ENCODE measurements around the gene GFI1. TPM values are rescaled to one million over a fixed set of nuclear protein-coding genes. Genes with fewer than 3 reads are reported as not detected.

GFI1 gene
- total RNA-seq, 1 experiment from 2014 or later: 0.93 TPM

DNA sequence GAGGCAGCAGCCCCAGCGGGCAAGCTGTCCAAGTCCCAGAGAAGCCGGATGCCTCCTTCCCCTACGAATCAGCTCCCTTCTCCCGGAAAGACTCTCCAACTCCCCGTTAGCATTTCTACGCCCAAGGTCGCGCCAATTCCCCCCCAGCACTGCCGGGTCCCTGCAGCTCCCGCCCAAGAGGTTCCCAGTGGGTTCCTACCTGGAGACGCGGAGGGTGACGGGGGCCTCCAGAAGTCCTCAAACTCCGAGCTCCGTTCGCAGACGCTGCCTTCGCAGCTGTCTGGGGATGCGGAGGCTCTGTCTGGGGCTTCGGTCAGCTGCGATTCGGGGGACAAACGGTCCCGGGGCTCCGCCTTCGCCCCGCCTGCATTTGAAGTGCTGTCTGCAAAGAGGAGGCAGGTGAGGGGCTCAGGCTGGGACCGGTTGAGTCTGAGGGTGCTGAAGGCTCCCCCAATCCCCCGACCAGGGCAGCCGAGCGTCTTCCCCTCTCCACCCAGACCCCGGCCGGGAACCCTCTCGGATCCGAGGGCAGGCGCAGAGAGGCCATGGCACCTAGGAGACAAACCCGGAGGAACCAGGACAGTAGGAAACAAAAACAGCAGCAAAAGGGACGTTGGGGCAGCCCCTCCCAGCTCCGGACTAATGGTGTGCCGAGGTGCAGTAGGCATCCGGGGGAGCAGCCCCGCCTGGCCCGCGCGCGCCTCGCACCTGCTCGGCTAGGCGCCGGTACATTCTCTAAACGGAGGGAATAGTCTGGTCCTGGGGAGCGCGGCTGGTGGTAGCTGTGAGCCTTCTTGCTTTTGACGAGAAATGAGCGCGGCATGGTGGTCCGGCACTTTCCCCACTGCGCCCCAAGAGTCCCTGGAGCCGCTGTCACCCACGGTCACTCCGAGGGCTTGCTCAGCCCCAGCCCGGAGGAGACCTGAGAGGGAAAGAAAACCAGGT, 3.8 kb downstream of the GFI1 start:
- Histone ChIP-seq H3K36me3 (ENCODE audit: control insufficient read depth, insufficient read depth, low read length) (no peaks in the 10 kb centered on the region; the same call in 1 of the 2 replicates), H3K9me3 (no peaks in the 10 kb centered on the region), H3K4me1 (no peaks in the 10 kb centered on the region), H3K4me3 (ENCODE audit: low read depth, low read length) (peak overlapping the region; percentile 50), H3K27me3 (replicated peaks; ENCODE audit: control insufficient read depth, insufficient read depth, low read length) (no peaks in the 10 kb centered on the region; the same call in 1 of the 2 replicates)
- DNase-seq: no peak
- intact Hi-C loops (cut with micrococcal nuclease; ENCODE audit: unreplicated experiment): loop anchor here (5.0 to 10.0 kb wide), 3 partner anchors 41 to 168 kb away; no protein-coding TSS in a partner anchor
- Mint-ChIP-seq H3K4me3 (ENCODE audit: unreplicated experiment) (peak overlapping the region; percentile 91), H3K9me3 (ENCODE audit: unreplicated experiment) (no peaks in the 10 kb centered on the region), H3K36me3 (ENCODE audit: insufficient read depth, unreplicated experiment) (no peaks in the 10 kb centered on the region), H3K27me3 (ENCODE audit: insufficient read depth, unreplicated experiment) (no peaks in the 10 kb centered on the region), H3K27ac (ENCODE audit: unreplicated experiment) (no peak overlapping the region), H3K4me1 (ENCODE audit: low read depth, unreplicated experiment) (no peaks in the 10 kb centered on the region)
- ChIA-PET POLR2A (no interaction called here), CTCF (interaction anchor here (0.6 to 0.7 kb wide), 2 partner anchors 15 to 112 kb away, joined by 4 to 9 read pairs; no protein-coding TSS in a partner anchor)
- TF ChIP-seq CTCF (IDR thresholded peaks at IDR 0.05; ENCODE audit: insufficient read depth in 1 of 2, low read depth in 1 of 2, low read length in 1 of 2, severe bottlenecking in 1 of 2, unreplicated experiment in 1 of 2): no peak
- BruUV-seq (replicated peaks): no TSS peak

GRCh38 chr1:92481971-92482664, 4.6 kb downstream of the GFI1 start:
- no peaks in the 10 kb centered on the region for H3K36me3 Mint-ChIP-seq (ENCODE audit: insufficient read depth, unreplicated experiment)
- no peak for TF ChIP-seq CTCF (IDR thresholded peaks at IDR 0.05; ENCODE audit: insufficient read depth in 1 of 2, low read depth in 1 of 2, low read length in 1 of 2, severe bottlenecking in 1 of 2, unreplicated experiment in 1 of 2)
- H3K4me3 Mint-ChIP-seq (ENCODE audit: unreplicated experiment): peak overlapping the region; percentile 91
- H3K27me3 ChIP-seq (replicated peaks; ENCODE audit: control insufficient read depth, insufficient read depth, low read length): no peaks in the 10 kb centered on the region; the same call in 1 of the 2 replicates
- H3K4me1 Mint-ChIP-seq (ENCODE audit: low read depth, unreplicated experiment): no peaks in the 10 kb centered on the region
- no TSS peak for BruUV-seq (replicated peaks)
- no peaks in the 10 kb centered on the region for H3K9me3 ChIP-seq
- no peaks in the 10 kb centered on the region for H3K27me3 Mint-ChIP-seq (ENCODE audit: insufficient read depth, unreplicated experiment)
- H3K36me3 ChIP-seq (ENCODE audit: control insufficient read depth, insufficient read depth, low read length): no peaks in the 10 kb centered on the region; the same call in 1 of the 2 replicates
- intact Hi-C loops (cut with micrococcal nuclease; ENCODE audit: unreplicated experiment): loop anchor here (5.0 to 10.0 kb wide), 3 partner anchors 40 to 167 kb away; no protein-coding TSS in a partner anchor
- ChIA-PET CTCF (no interaction called here), POLR2A (no interaction called here)
- H3K4me3 ChIP-seq (ENCODE audit: low read depth, low read length): no peak overlapping the region
- no peak overlapping the region for H3K27ac Mint-ChIP-seq (ENCODE audit: unreplicated experiment)
- H3K9me3 Mint-ChIP-seq (ENCODE audit: unreplicated experiment): no peaks in the 10 kb centered on the region
- no peaks in the 10 kb centered on the region for H3K4me1 ChIP-seq
- no peak for DNase-seq

DNA sequence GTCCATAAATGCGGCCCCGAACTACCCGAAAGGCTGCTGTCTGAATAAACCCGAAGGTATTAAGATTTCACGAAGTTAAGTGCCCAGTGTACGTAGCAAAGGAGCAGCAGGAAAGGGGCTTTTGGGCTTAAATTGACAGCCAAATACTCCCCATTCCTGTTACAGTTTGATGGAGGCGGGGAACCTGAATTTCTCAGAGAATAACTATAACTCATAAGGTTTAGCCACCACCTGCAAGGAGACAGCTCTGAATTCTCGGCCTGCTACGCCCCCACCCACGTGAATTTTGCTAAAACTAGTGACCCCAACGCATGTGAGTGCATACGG, 5.2 kb downstream of the GFI1 start:
- Histone ChIP-seq H3K36me3 (ENCODE audit: control insufficient read depth, insufficient read depth, low read length) (no peaks in the 10 kb centered on the region; the same call in 1 of the 2 replicates), H3K4me3 (ENCODE audit: low read depth, low read length) (no peak overlapping the region), H3K4me1 (no peaks in the 10 kb centered on the region), H3K27me3 (replicated peaks; ENCODE audit: control insufficient read depth, insufficient read depth, low read length) (no peaks in the 10 kb centered on the region; the same call in 1 of the 2 replicates), H3K9me3 (no peaks in the 10 kb centered on the region)
- no peak overlapping the region for H3K4me3 Mint-ChIP-seq (ENCODE audit: unreplicated experiment)
- H3K27me3 Mint-ChIP-seq (ENCODE audit: insufficient read depth, unreplicated experiment): no peaks in the 10 kb centered on the region
- CTCF ChIA-PET: no interaction called here
- no peak for DNase-seq
- intact Hi-C loops (cut with micrococcal nuclease; ENCODE audit: unreplicated experiment): loop anchor here (5.0 to 10.0 kb wide), 3 partner anchors 39 to 167 kb away; no protein-coding TSS in a partner anchor
- POLR2A ChIA-PET: no interaction called here
- no peaks in the 10 kb centered on the region for H3K36me3 Mint-ChIP-seq (ENCODE audit: insufficient read depth, unreplicated experiment)
- BruUV-seq (replicated peaks): no TSS peak
- H3K9me3 Mint-ChIP-seq (ENCODE audit: unreplicated experiment): no peaks in the 10 kb centered on the region
- TF ChIP-seq CTCF (IDR thresholded peaks at IDR 0.05; ENCODE audit: insufficient read depth in 1 of 2, low read depth in 1 of 2, low read length in 1 of 2, severe bottlenecking in 1 of 2, unreplicated experiment in 1 of 2): no peak
- no peak overlapping the region for H3K27ac Mint-ChIP-seq (ENCODE audit: unreplicated experiment)
- no peaks in the 10 kb centered on the region for H3K4me1 Mint-ChIP-seq (ENCODE audit: low read depth, unreplicated experiment)
